ENCODE measurements around the gene KPNB1. TPM values are rescaled to one million over a fixed set of nuclear protein-coding genes. Genes with fewer than 3 reads are reported as not detected.
A peak's percentile ranks its signal among the peaks of the same experiment; 100 is the strongest.

KPNB1 gene
- total RNA-seq, 2 donors from 2014 or later, result 452 to 500 TPM

DNA sequence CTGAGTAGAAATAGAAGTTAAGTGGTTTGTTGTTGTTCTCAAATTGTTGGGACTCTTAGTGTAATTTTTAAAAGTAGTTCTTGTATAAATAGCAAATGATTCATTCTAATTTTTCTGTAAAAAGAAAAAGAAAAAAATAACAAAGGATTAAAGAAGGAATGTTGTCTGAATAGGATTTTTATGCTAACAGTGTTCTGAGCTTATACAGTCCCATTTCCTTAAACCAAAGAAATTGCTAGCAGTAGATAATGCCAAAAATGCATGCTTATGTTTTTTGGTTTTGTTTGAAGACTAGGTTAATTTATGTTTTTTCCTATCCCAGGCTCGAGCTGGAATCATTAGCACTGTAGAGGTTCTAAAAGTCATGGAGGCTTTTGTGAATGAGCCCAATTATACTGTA is 44.7 kb upstream of the KPNB1 start:
- peaks cover 92% of the 10 kb centered on the region for H3K36me3 ChIP-seq (ENCODE audit: control insufficient read depth, insufficient read depth, low read length)
- TF ChIP-seq, protein P1, sequence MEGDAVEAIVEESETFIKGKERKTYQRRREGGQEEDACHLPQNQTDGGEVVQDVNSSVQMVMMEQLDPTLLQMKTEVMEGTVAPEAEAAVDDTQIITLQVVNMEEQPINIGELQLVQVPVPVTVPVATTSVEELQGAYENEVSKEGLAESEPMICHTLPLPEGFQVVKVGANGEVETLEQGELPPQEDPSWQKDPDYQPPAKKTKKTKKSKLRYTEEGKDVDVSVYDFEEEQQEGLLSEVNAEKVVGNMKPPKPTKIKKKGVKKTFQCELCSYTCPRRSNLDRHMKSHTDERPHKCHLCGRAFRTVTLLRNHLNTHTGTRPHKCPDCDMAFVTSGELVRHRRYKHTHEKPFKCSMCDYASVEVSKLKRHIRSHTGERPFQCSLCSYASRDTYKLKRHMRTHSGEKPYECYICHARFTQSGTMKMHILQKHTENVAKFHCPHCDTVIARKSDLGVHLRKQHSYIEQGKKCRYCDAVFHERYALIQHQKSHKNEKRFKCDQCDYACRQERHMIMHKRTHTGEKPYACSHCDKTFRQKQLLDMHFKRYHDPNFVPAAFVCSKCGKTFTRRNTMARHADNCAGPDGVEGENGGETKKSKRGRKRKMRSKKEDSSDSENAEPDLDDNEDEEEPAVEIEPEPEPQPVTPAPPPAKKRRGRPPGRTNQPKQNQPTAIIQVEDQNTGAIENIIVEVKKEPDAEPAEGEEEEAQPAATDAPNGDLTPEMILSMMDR (conservative IDR thresholded peaks at IDR 0.05), result no peak
- Mint-ChIP-seq H3K27me3 (ENCODE audit: insufficient read depth) (no peaks in the 10 kb centered on the region), H3K36me3 (ENCODE audit: low read depth) (peaks cover 73% of the 10 kb centered on the region), H3K4me1 (no peaks in the 10 kb centered on the region), H3K27ac (no peak overlapping the region), H3K4me3 (no peak overlapping the region), H3K9me3 (no peaks in the 10 kb centered on the region)
- H3K4me1 ChIP-seq (ENCODE audit: control insufficient read depth, insufficient read depth, low read length), result no peaks in the 10 kb centered on the region
- DNase-seq, result no peak
- H3K27me3 ChIP-seq (ENCODE audit: control insufficient read depth, insufficient read depth, low read length, poor library complexity, severe bottlenecking), result no peaks in the 10 kb centered on the region
- no peak overlapping the region for H3K4me3 ChIP-seq (ENCODE audit: low read length)
- WGBS, 2 experiments (ENCODE audit: insufficient coverage in 1 of 2, insufficient read length in 1 of 2), result 100% methylated on average over 1 of the region's 1 CpG
- no peaks in the 10 kb centered on the region for H3K9me3 ChIP-seq (ENCODE audit: control insufficient read depth, low read length)
- no peak overlapping the region for H3K27ac ChIP-seq (ENCODE audit: low read depth, low read length)
- H3K9ac ChIP-seq (ENCODE audit: extremely low read depth, low read length, poor library complexity, severe bottlenecking), result no peak overlapping the region

DNA sequence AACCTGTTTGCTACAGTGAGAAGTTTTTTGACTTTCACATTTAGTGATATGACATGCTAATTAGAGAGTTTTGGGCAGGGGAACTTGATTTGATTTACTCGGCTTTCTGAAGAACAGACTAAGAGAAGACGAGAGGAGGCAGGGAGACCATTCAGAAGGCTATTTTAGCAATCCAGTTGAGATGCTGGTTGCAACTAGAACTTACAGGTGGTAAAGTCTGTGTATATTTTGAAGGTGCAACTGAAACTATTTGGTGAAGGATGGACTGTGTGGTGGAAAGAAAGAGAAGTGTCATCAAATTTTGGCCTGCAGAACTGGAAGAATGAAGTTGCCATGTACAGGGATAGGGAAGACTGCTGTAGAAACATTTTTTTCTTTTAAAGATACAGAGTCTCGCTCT is 42.2 kb upstream of the KPNB1 start:
- TF ChIP-seq, protein P1 (conservative IDR thresholded peaks at IDR 0.05), result no peak
- 97 to 100% methylated on average over 3 of the region's 3 CpGs for WGBS, 2 experiments (ENCODE audit: insufficient coverage in 1 of 2, insufficient read length in 1 of 2)
- no peak overlapping the region for H3K9ac ChIP-seq (ENCODE audit: extremely low read depth, low read length, poor library complexity, severe bottlenecking)
- no peaks in the 10 kb centered on the region for H3K27me3 Mint-ChIP-seq (ENCODE audit: insufficient read depth)
- no peaks in the 10 kb centered on the region for H3K4me1 ChIP-seq (ENCODE audit: control insufficient read depth, insufficient read depth, low read length)
- H3K9me3 ChIP-seq (ENCODE audit: control insufficient read depth, low read length), result no peaks in the 10 kb centered on the region
- H3K4me3 Mint-ChIP-seq, result no peak overlapping the region
- no peaks in the 10 kb centered on the region for H3K27me3 ChIP-seq (ENCODE audit: control insufficient read depth, insufficient read depth, low read length, poor library complexity, severe bottlenecking)
- peaks cover 68% of the 10 kb centered on the region for H3K36me3 Mint-ChIP-seq (ENCODE audit: low read depth)
- H3K27ac Mint-ChIP-seq, result no peak overlapping the region
- H3K36me3 ChIP-seq (ENCODE audit: control insufficient read depth, insufficient read depth, low read length), result peaks cover 85% of the 10 kb centered on the region
- no peaks in the 10 kb centered on the region for H3K4me1 Mint-ChIP-seq
- no peak overlapping the region for H3K4me3 ChIP-seq (ENCODE audit: low read length)
- no peak overlapping the region for H3K27ac ChIP-seq (ENCODE audit: low read depth, low read length)
- DNase-seq, result no peak
- no peaks in the 10 kb centered on the region for H3K9me3 Mint-ChIP-seq

DNA sequence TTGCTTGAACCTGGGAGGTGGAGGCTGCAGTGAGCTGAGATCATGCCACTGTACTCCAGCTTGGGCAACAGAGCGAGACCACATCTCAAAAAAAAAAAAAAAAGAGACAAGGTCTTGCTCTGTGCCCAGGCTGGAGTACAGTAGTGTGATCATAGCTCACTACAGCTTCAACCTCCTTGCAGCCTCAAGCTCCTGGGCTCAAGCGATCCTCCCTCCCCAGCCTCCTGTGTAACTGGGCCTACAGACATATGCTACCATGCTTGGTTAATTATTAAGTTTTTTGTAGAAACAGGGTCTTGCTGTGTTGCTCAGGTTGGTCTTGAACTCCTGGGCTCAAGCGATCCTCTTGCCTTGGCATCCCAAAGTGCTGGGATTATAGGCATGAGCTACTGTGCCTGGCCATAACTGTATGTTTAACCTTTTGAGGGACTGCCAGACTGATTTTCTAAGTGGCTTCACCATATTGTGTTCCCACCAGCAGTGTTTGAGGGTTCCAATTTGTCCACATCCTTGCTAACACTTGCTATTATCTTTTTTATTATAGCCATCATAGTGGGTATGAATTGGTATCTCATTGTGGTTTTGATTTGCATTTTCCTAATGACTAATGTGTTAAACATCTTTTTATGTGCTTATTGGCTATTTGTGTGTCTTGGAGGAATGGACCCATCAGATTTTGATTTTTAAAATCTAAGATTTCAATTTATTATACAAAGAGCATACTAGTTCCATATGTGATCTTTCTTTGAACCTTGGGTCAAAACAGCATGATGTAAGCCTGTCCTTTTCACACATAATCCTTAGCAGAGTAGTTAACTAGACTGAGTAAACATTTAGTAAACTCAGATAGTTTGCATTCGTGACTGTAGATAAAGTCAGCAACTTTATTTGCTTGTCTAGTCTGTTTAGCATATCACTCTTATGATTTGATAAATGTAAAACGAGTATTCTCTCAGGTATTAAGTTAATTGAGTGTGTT is 38.1 kb upstream of the KPNB1 start:
- Mint-ChIP-seq H3K27me3 (ENCODE audit: insufficient read depth) (no peaks in the 10 kb centered on the region), H3K9me3 (no peaks in the 10 kb centered on the region), H3K36me3 (ENCODE audit: low read depth) (peaks cover 66% of the 10 kb centered on the region), H3K27ac (peak overlapping the region; percentile 70), H3K4me3 (no peak overlapping the region), H3K4me1 (no peaks in the 10 kb centered on the region)
- no peak for DNase-seq
- TF ChIP-seq, protein P1 (conservative IDR thresholded peaks at IDR 0.05), result no peak
- no peak overlapping the region for H3K27ac ChIP-seq (ENCODE audit: low read depth, low read length)
- WGBS, 2 experiments (ENCODE audit: insufficient coverage in 1 of 2, insufficient read length in 1 of 2), result 85 to 100% methylated on average over 2 to 5 of the region's 5 CpGs
- peaks cover 84% of the 10 kb centered on the region for H3K36me3 ChIP-seq (ENCODE audit: control insufficient read depth, insufficient read depth, low read length)
- H3K4me1 ChIP-seq (ENCODE audit: control insufficient read depth, insufficient read depth, low read length), result peaks cover 4% of the 10 kb centered on the region
- no peaks in the 10 kb centered on the region for H3K9me3 ChIP-seq (ENCODE audit: control insufficient read depth, low read length)
- no peak overlapping the region for H3K4me3 ChIP-seq (ENCODE audit: low read length)
- H3K9ac ChIP-seq (ENCODE audit: extremely low read depth, low read length, poor library complexity, severe bottlenecking), result no peak overlapping the region
- H3K27me3 ChIP-seq (ENCODE audit: control insufficient read depth, insufficient read depth, low read length, poor library complexity, severe bottlenecking), result no peaks in the 10 kb centered on the region
